HUES48 (cell line): ENCODE measurements around the gene C1QA.
"Not testable (repeated sequence)": the region's sequence is repeated elsewhere in the genome, so short reads cannot be mapped to it uniquely, and the experiment has no call there.

Source experiments
- H3K27ac ChIP-seq: one replicate; pipeline ENCODE4 v1.7.0; 2013; ENCODE audit warnings: low read depth, low read length, inconsistent platforms
- H3K27me3 ChIP-seq: 2 replicates; pipeline ENCODE4 v1.6.1; 2013; ENCODE audit warnings: mild to moderate bottlenecking, low read length; ENCODE audit not compliant: control insufficient read depth, insufficient read depth
- H3K36me3 ChIP-seq: 2 replicates; pipeline ENCODE4 v1.6.1; 2013; ENCODE audit warnings: low read length; ENCODE audit not compliant: control insufficient read depth, insufficient read depth
- H3K4me1 ChIP-seq: 2 replicates; pipeline ENCODE4 v1.6.1; 2013; ENCODE audit warnings: mild to moderate bottlenecking, low read length; ENCODE audit not compliant: control insufficient read depth, insufficient read depth
- H3K4me3 ChIP-seq: 2 replicates; pipeline ENCODE4 v1.5.1; 2013; ENCODE audit warnings: mild to moderate bottlenecking, low read depth, low read length
- H3K9ac ChIP-seq: 2 replicates; pipeline ENCODE4 v1.6.1; 2013; ENCODE audit warnings: mild to moderate bottlenecking, low read depth, low read length, moderate library complexity
- H3K9me3 ChIP-seq: 2 replicates; pipeline ENCODE4 v1.6.1; 2013; ENCODE audit warnings: low read length; ENCODE audit not compliant: control insufficient read depth, insufficient read depth

The C1QA gene

GRCh38 chr1:22673486-22674409, 37.3 kb downstream of the C1QA start:
- Histone ChIP-seq H3K9ac (no peak overlapping the region), H3K4me3 (no peak overlapping the region), H3K27ac (no peak overlapping the region), H3K27me3 (no peaks in the 10 kb centered on the region), H3K4me1 (peaks cover 11% of the 10 kb centered on the region; the same call in 1 of the 2 replicates), H3K9me3 (no peaks in the 10 kb centered on the region), H3K36me3 (no peaks in the 10 kb centered on the region)

- peaks cover 11% of the 10 kb centered on the region; the same call in 1 of the 2 replicates for H3K4me1 ChIP-seq
- H3K27me3 ChIP-seq, result no peaks in the 10 kb centered on the region
- H3K36me3 ChIP-seq, result no peaks in the 10 kb centered on the region
- H3K4me3 ChIP-seq, result no peak overlapping the region
- H3K27ac ChIP-seq, result no peak overlapping the region
- no peak overlapping the region for H3K9ac ChIP-seq
- no peaks in the 10 kb centered on the region for H3K9me3 ChIP-seq
Observed at GRCh38 chr1:22674410-22674749, 38.0 kb downstream of the C1QA start.

GRCh38 chr1:22676151-22676550, 39.7 kb downstream of the C1QA start:
- not testable (repeated sequence) for H3K9ac ChIP-seq

GRCh38 chr1:22676916-22677583, 40.6 kb downstream of the C1QA start:
- Histone ChIP-seq H3K4me3 (no peak overlapping the region), H3K9ac (no peak overlapping the region), H3K27ac (no peak overlapping the region), H3K27me3 (no peaks in the 10 kb centered on the region), H3K4me1 (peaks cover 11% of the 10 kb centered on the region; the same call in 1 of the 2 replicates), H3K36me3 (no peaks in the 10 kb centered on the region), H3K9me3 (no peaks in the 10 kb centered on the region)

More at GRCh38 chr1:22676151-22676550, 39.7 kb downstream of the C1QA start:
- H3K9me3 ChIP-seq, H3K27me3 ChIP-seq, H3K36me3 ChIP-seq, H3K27ac ChIP-seq, H3K4me3 ChIP-seq: not testable (repeated sequence)
- peaks cover 11% of the 10 kb centered on the region; the same call in 1 of the 2 replicates for H3K4me1 ChIP-seq

DNA sequence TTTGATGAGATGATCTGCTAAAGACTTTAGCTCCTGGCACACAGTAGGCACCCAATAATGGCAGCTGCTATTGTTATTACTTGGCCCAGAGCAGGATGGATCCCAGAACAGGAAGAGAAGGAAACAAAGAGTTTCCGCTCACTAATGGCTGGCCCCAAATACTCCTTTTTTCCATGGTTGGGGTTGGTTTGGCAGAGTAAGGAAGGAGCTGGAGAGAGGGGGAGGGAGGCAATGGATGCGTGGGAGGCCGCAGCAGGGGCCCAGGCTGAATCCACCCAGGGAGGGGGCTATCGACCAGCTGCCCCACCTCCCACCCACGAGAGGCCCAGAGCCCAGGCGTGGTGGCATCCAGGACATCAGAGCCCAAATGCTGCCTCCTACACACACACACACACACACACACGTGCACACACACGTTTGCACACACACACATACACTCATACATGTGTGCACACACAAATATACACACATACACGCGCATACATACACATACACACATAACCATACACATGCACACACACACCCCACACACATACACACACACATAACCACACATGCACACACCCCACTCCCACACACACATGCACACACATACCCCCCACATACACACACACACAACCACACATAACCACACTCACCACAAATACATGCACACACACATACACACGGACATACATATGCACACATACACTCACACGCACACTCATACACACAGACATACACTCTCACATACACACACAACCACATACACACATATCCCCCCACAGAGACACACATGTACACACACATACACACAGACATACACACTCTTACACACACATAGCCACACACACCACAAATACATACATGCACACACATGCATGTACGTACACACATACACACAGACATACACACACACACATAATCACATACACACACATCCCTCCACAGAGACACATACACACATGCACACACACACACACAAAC, 41.8 kb downstream of the C1QA start:
- H3K27me3 ChIP-seq, result no peaks in the 10 kb centered on the region
- H3K4me1 ChIP-seq, result peaks cover 8% of the 10 kb centered on the region; the same call in 1 of the 2 replicates
- H3K27ac ChIP-seq, result no peak overlapping the region
- H3K36me3 ChIP-seq, result no peaks in the 10 kb centered on the region
- H3K9ac ChIP-seq, result no peak overlapping the region
- no peaks in the 10 kb centered on the region for H3K9me3 ChIP-seq
- H3K4me3 ChIP-seq, result no peak overlapping the region

DNA sequence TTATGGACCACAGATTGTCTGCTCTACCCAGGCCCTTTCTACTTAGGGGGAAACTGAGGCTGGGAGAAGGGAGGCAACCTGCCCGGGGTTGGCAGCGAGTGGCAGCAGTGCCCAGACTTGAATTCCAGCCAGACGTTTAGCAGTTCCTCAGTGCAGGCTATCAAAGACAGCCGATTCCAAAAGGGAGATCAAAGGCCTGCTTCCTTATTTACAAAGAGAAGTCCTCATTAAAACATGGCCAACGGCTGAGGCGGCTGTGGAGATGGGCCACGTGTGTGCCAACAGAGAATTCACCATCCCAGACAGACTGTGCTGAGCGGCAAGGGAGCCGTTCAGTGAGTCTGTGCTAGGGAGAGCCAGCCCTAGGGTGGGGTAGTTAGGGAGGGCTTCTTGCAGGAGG, 44.3 kb downstream of the C1QA start:
- Histone ChIP-seq H3K4me3 (no peak overlapping the region), H3K36me3 (no peaks in the 10 kb centered on the region), H3K27me3 (no peaks in the 10 kb centered on the region), H3K27ac (no peak overlapping the region), H3K9ac (no peak overlapping the region), H3K4me1 (no peaks in the 10 kb centered on the region), H3K9me3 (no peaks in the 10 kb centered on the region)

- H3K27ac ChIP-seq, result no peak overlapping the region
- H3K4me3 ChIP-seq, result no peak overlapping the region
- no peaks in the 10 kb centered on the region for H3K27me3 ChIP-seq
- no peaks in the 10 kb centered on the region for H3K4me1 ChIP-seq
- H3K36me3 ChIP-seq, result no peaks in the 10 kb centered on the region
- H3K9me3 ChIP-seq, result no peaks in the 10 kb centered on the region
- no peak overlapping the region for H3K9ac ChIP-seq
Observed at GRCh38 chr1:22681556-22682276, 45.3 kb downstream of the C1QA start.

- no peak overlapping the region for H3K27ac ChIP-seq
- H3K4me3 ChIP-seq, result no peak overlapping the region
- no peak overlapping the region for H3K9ac ChIP-seq
- no peaks in the 10 kb centered on the region for H3K36me3 ChIP-seq
- H3K4me1 ChIP-seq, result no peaks in the 10 kb centered on the region
- no peaks in the 10 kb centered on the region for H3K9me3 ChIP-seq
- no peaks in the 10 kb centered on the region for H3K27me3 ChIP-seq
Observed at GRCh38 chr1:22683547-22683946, 47.1 kb downstream of the C1QA start.

DNA sequence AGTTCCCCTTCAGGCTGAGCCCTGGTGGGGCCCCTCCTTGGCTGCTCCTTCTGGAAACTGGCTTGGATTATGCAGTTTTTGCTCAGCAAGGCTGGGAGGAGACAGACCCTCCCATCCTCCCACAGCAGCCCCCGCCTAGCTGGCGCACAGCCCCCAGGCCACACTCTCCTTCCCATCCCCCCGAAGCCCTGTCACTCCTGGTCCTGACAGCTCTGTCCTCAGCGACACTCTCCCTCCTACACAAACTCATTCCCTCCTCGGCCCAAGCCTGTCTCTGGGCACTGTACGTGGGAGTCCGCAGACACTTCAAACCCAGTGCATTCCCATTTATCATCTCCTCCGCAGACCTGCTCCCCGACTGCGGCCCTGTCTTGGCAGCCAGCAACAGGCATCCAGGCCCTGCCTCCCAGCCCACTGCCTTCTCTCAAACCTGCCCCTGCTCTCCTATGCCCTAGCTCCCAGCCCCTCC, 49.2 kb downstream of the C1QA start:
- Histone ChIP-seq H3K27ac (no peak overlapping the region), H3K4me1 (no peaks in the 10 kb centered on the region), H3K27me3 (no peaks in the 10 kb centered on the region), H3K4me3 (no peak overlapping the region), H3K36me3 (no peaks in the 10 kb centered on the region), H3K9me3 (no peaks in the 10 kb centered on the region), H3K9ac (no peak overlapping the region)

DNA sequence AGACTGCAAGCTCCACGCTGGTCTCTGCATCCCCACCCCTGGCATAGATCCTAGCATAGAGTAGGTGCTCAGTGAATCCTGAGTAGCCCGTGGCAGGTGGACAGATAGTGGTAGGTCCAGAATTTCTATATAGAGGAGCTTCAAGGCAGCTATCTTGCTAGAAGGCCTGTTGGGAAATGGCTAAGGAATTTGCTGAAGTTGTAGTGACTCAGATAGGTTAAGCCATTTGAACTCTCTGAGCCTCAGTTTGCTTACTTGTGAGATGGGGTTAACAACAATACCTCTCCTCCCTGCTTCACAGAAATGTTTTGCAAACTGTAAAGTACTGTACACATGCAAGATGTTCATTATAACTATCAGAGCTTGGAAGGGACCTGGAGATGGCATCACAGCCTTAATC, 50.8 kb downstream of the C1QA start:
- no peaks in the 10 kb centered on the region for H3K4me1 ChIP-seq
- no peaks in the 10 kb centered on the region for H3K27me3 ChIP-seq

More for the DNA sequence above, 50.8 kb downstream of the C1QA start:
- Histone ChIP-seq H3K9ac (no peak overlapping the region), H3K27ac (no peak overlapping the region), H3K4me3 (no peak overlapping the region), H3K9me3 (no peaks in the 10 kb centered on the region), H3K36me3 (no peaks in the 10 kb centered on the region)
